Caco-2 (cell line): ENCODE measurements around the gene POLDIP2. TPM values are rescaled to one million over a fixed set of nuclear protein-coding genes. Genes with fewer than 3 reads are reported as not detected.

Experiments
- BruUV-seq: library from RNA; stranded (reverse); fragments of 400-500 nt; replicated peaks from 2 replicates; lab custom pipeline; 2021; lab: Mats Ljungman, UMichigan
- CTCF ChIA-PET: fragments of 300-600 bp; sonication (Branson Sonifier 250); formaldehyde crosslinking; loops from one replicate; lab custom pipeline; 2022; ENCODE audit warnings: antibody characterized with exemption; lab: Charles Lee
- POLR2A ChIA-PET: fragments of 300-600 bp; sonication (Branson Sonifier 250); formaldehyde crosslinking; loops from one replicate; lab custom pipeline; 2022; ENCODE audit warnings: antibody characterized with exemption; lab: Charles Lee
- DNase-seq, 2 experiments: peaks; one replicate each; pipeline versions ENCODE4 v3.0.0 to v3.0.0-alpha.2; 2020 to 2022
- H3K27me3 ChIP-seq: replicated peaks from 2 replicates; pipeline ENCODE4 v1.6.0; 2011; ENCODE audit warnings: low read length; ENCODE audit not compliant: control insufficient read depth, insufficient read depth
- H3K36me3 ChIP-seq: 2 replicates; pipeline ENCODE4 v1.5.1; 2011; ENCODE audit warnings: low read length; ENCODE audit not compliant: control insufficient read depth, insufficient read depth
- H3K4me1 ChIP-seq: fragments of 250-450 bp; sonication (Bioruptor Pico); 2 replicates; pipeline ENCODE4 v1.5.1; 2020; ENCODE audit warnings: mild to moderate bottlenecking
- H3K4me3 ChIP-seq: 2 replicates; pipeline ENCODE4 v1.5.1; 2011; ENCODE audit warnings: low read depth, mild to moderate bottlenecking, control low read depth, low read length
- H3K9me3 ChIP-seq: fragments of 250-450 bp; sonication (Bioruptor Pico); 2 replicates; pipeline ENCODE4 v1.5.1; 2020; ENCODE audit warnings: mild to moderate bottlenecking, moderate library complexity
- H3K27ac Mint-ChIP-seq: one replicate; pipeline ENCODE4 v1.8.0; 2022; ENCODE audit warnings: mixed read lengths; ENCODE audit not compliant: unreplicated experiment
- H3K27me3 Mint-ChIP-seq: one replicate; pipeline ENCODE4 v1.8.0; 2022; ENCODE audit warnings: mixed read lengths; ENCODE audit not compliant: insufficient read depth, unreplicated experiment
- H3K36me3 Mint-ChIP-seq: one replicate; pipeline ENCODE4 v1.8.0; 2022; ENCODE audit warnings: mild to moderate bottlenecking, mixed read lengths; ENCODE audit not compliant: insufficient read depth, unreplicated experiment
- H3K4me1 Mint-ChIP-seq: one replicate; pipeline ENCODE4 v1.8.0; 2022; ENCODE audit warnings: low read depth, mixed read lengths; ENCODE audit not compliant: unreplicated experiment
- H3K4me3 Mint-ChIP-seq: one replicate; pipeline ENCODE4 v1.8.0; 2022; ENCODE audit warnings: mild to moderate bottlenecking, moderate library complexity, mixed read lengths; ENCODE audit not compliant: unreplicated experiment
- H3K9me3 Mint-ChIP-seq: one replicate; pipeline ENCODE4 v1.8.0; 2022; ENCODE audit warnings: mixed read lengths; ENCODE audit not compliant: unreplicated experiment
- intact Hi-C: fragments of 100-400 bp; cut with micrococcal nuclease; formaldehyde crosslinking; loops from one replicate; pipeline ENCODE4 v1.10.0; 2022; ENCODE audit not compliant: unreplicated experiment
- total RNA-seq: library from RNA; stranded (reverse); gene quantifications from 2 replicates; pipeline ENCODE4 v1.2.3, GENCODE V29; 2022
- TF ChIP-seq, protein P1 (sequence below), 2 experiments: fragments of 200-600 bp in 1 of 2; IDR thresholded peaks; 1 replicate in 1 of 2; 2 replicates in 1 of 2; pipeline versions ENCODE4 v1.5.1 to v1.8.0; 2011 to 2022; ENCODE audit warnings: antibody characterized with exemption in 1 of 2, control low read depth in 1 of 2, inconsistent platforms in 1 of 2, low read depth in 1 of 2, low read length in 1 of 2, mild to moderate bottlenecking in 1 of 2, moderate library complexity in 1 of 2; ENCODE audit not compliant: insufficient read depth in 1 of 2, severe bottlenecking in 1 of 2, unreplicated experiment in 1 of 2

Gene POLDIP2
- total RNA-seq, 1 experiment from 2014 or later = 257 TPM

DNA sequence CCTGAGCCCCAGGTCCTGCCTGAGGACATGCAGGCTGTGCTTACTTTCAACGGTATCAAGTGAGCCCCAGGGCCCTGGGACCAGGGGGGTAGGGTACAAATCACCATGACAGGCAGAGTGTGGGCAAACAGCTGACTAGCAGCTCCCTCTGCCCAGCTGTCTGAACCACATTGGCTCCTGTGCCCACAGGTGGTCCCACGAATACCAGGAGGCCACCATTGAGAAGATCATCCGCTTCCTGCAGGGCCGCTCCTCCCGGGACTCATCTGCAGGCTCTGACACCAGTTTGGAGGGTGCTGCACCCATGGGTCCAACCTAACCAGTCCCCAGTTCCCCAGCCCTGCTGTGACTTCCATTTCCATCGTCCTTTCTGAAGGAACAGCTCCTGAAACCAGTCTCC, 38.6 kb upstream of the POLDIP2 start:
- TF ChIP-seq, protein P1, sequence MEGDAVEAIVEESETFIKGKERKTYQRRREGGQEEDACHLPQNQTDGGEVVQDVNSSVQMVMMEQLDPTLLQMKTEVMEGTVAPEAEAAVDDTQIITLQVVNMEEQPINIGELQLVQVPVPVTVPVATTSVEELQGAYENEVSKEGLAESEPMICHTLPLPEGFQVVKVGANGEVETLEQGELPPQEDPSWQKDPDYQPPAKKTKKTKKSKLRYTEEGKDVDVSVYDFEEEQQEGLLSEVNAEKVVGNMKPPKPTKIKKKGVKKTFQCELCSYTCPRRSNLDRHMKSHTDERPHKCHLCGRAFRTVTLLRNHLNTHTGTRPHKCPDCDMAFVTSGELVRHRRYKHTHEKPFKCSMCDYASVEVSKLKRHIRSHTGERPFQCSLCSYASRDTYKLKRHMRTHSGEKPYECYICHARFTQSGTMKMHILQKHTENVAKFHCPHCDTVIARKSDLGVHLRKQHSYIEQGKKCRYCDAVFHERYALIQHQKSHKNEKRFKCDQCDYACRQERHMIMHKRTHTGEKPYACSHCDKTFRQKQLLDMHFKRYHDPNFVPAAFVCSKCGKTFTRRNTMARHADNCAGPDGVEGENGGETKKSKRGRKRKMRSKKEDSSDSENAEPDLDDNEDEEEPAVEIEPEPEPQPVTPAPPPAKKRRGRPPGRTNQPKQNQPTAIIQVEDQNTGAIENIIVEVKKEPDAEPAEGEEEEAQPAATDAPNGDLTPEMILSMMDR (IDR thresholded peaks at IDR 0.05; ENCODE audit: insufficient read depth in 1 of 2, low read depth in 1 of 2, low read length in 1 of 2, severe bottlenecking in 1 of 2, unreplicated experiment in 1 of 2) = no peak
- intact Hi-C loops = loop anchor here (2.0 kb wide), 1 partner anchor 21 kb away; no protein-coding TSS in a partner anchor
- Mint-ChIP-seq H3K27ac (peak overlapping the region; percentile 30), H3K27me3 (no peaks in the 10 kb centered on the region), H3K4me3 (no peak overlapping the region), H3K36me3 (peaks cover 79% of the 10 kb centered on the region), H3K4me1 (peaks cover 50% of the 10 kb centered on the region), H3K9me3 (no peaks in the 10 kb centered on the region)
- Histone ChIP-seq H3K4me3 (no peak overlapping the region), H3K36me3 (peaks cover 15% of the 10 kb centered on the region), H3K27me3 (no peaks in the 10 kb centered on the region), H3K9me3 (no peaks in the 10 kb centered on the region), H3K4me1 (peaks cover 73% of the 10 kb centered on the region)
- ChIA-PET POLR2A (interaction anchor here (1.3 to 2.3 kb wide), 4 partner anchors 12 to 39 kb away, joined by 4 to 9 read pairs (median 4); partner anchors contain the start of genes POLDIP2 and VTN), CTCF (interaction anchor here (2.0 to 2.3 kb wide), 2 partner anchors 21 to 26 kb away, joined by 6 to 10 read pairs; partner anchors contain the start of gene VTN)
- DNase-seq = no peak
- BruUV-seq = no TSS peak

DNA sequence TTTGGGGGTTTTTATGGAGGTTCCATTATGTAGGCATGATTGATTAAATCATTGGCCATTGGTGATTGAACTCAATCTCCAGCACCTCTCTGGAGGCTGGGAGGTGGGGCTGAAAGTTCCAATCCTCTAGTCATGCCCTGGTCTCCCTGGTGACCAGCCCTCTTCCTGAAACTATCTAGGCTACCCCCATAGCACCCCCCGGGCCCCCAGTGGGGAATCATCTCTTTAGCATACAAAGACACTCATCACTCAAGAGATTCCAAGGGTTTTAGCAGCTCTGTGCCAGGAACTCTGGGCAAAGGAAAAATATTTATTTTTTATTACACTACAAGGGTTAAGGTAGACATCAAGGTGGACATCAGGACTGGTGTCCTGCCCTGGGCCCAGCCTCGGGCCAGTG, 38.1 kb upstream of the POLDIP2 start:
- Mint-ChIP-seq H3K36me3 (peaks cover 79% of the 10 kb centered on the region), H3K9me3 (no peaks in the 10 kb centered on the region), H3K27me3 (no peaks in the 10 kb centered on the region), H3K4me3 (peak overlapping the region; percentile 15), H3K27ac (peak overlapping the region; percentile 30), H3K4me1 (peaks cover 55% of the 10 kb centered on the region)
- no peak for DNase-seq
- intact Hi-C loops = loop anchor here (2.0 kb wide), 1 partner anchor 21 kb away; no protein-coding TSS in a partner anchor
- TF ChIP-seq, protein P1 (IDR thresholded peaks at IDR 0.05; ENCODE audit: insufficient read depth in 1 of 2, low read depth in 1 of 2, low read length in 1 of 2, severe bottlenecking in 1 of 2, unreplicated experiment in 1 of 2) = no peak
- POLR2A ChIA-PET = interaction anchor here (0.7 to 1.3 kb wide), 9 partner anchors 10 to 60 kb away, joined by 4 to 6 read pairs (median 5); partner anchors contain the start of genes IFT20, POLDIP2, TNFAIP1 and VTN
- Histone ChIP-seq H3K36me3 (peaks cover 16% of the 10 kb centered on the region), H3K4me1 (peaks cover 78% of the 10 kb centered on the region), H3K9me3 (no peaks in the 10 kb centered on the region), H3K4me3 (no peak overlapping the region), H3K27me3 (no peaks in the 10 kb centered on the region)
- no TSS peak for BruUV-seq
- CTCF ChIA-PET = interaction anchor here (0.8 kb wide), 1 partner anchor 11 kb away, joined by 3 read pairs; no protein-coding TSS in a partner anchor

DNA sequence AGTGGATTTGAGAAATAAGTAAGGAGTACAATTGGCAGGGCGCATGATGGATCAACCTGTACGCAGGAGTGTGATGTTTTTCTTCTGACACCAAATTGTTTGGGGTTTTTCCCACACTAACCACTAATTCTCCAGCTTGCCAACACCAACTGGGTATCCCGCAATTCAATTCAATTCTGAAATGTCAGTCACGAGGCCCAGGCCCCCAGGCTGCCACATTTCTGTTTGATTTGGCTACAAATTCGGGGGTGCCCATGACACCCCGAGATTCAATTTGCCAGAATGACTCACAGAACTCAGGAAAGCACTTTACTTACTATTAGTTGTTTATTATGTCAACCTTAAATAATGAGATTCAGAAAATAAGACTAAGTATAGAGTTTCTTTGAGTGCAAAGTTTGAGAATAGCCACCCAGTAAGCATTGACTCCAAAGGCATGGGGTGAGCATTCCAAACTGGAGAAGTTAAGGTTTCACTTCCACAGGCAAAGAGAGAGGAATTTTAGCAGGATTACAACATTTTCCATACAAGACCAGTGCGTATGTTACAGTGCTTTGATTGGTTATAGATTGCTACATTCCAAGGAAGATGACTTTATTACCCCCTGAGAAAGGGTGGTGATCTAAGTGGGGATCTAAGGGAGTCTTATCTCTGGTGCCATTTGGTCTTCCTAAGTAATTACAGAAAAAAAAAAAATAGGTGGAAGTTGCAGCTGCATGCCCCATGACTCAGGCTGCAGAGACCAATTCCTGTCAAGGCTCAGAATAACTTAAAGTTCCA, 37.2 kb upstream of the POLDIP2 start:
- ChIA-PET POLR2A (interaction anchor here (0.7 to 1.3 kb wide), 9 partner anchors 10 to 59 kb away, joined by 4 to 6 read pairs (median 4); partner anchors contain the start of genes IFT20, POLDIP2, TNFAIP1 and VTN), CTCF (interaction anchor here (0.6 to 1.2 kb wide), 4 partner anchors 10 to 176 kb away, joined by 3 to 4 read pairs (median 3); no protein-coding TSS in a partner anchor)
- TF ChIP-seq, protein P1 (IDR thresholded peaks at IDR 0.05; ENCODE audit: insufficient read depth in 1 of 2, low read depth in 1 of 2, low read length in 1 of 2, severe bottlenecking in 1 of 2, unreplicated experiment in 1 of 2) = no peak
- intact Hi-C loops = loop anchor here (1.0 to 2.0 kb wide), 2 partner anchors 10 to 22 kb away; no protein-coding TSS in a partner anchor
- Mint-ChIP-seq H3K9me3 (no peaks in the 10 kb centered on the region), H3K4me1 (peaks cover 64% of the 10 kb centered on the region), H3K27me3 (no peaks in the 10 kb centered on the region), H3K4me3 (peak overlapping the region; percentile 0), H3K27ac (peak overlapping the region; percentile 30), H3K36me3 (peaks cover 73% of the 10 kb centered on the region)
- Histone ChIP-seq H3K9me3 (no peaks in the 10 kb centered on the region), H3K27me3 (no peaks in the 10 kb centered on the region), H3K4me3 (no peak overlapping the region), H3K36me3 (peaks cover 13% of the 10 kb centered on the region), H3K4me1 (peaks cover 87% of the 10 kb centered on the region)
- DNase-seq = peak in 1 of 2 experiments; percentile 69
- TSS peak; percentile 3 for BruUV-seq
